Suprapubic skin (tissue), 4 donors: ENCODE data around the gene GRK2.

Experiments
- EP300 ChIP-seq: sonication (generic); formaldehyde crosslinking; IDR thresholded peaks from one replicate; pipeline ENCODE4 v1.6.1; 2017; ENCODE audit warnings: antibody characterized with exemption
- POLR2A ChIP-seq, 2 donors: fragments of 450-650 bp; IDR thresholded peaks; one replicate each; pipeline ENCODE4 v1.6.1; 2017; ENCODE audit warnings: antibody characterized with exemption in 2 of 2, mild to moderate bottlenecking in 2 of 2, moderate library complexity in 2 of 2
- POLR2AphosphoS5 ChIP-seq, 3 donors: sonication (generic); formaldehyde crosslinking; IDR thresholded peaks; one replicate each; pipeline ENCODE4 v1.6.1; 2017; ENCODE audit warnings: antibody characterized with exemption in 3 of 3
- TF ChIP-seq, protein P1 (sequence below), 2 donors: fragments of 200-600 bp in 1 of 2; fragments of 450-650 bp in 1 of 2; sonication (generic) in 1 of 2; IDR thresholded peaks; one replicate each; pipeline ENCODE4 v1.5.1; 2016 to 2019; ENCODE audit warnings: antibody characterized with exemption in 2 of 2, mild to moderate bottlenecking in 1 of 2, moderate library complexity in 1 of 2

- TF ChIP-seq, protein P1, sequence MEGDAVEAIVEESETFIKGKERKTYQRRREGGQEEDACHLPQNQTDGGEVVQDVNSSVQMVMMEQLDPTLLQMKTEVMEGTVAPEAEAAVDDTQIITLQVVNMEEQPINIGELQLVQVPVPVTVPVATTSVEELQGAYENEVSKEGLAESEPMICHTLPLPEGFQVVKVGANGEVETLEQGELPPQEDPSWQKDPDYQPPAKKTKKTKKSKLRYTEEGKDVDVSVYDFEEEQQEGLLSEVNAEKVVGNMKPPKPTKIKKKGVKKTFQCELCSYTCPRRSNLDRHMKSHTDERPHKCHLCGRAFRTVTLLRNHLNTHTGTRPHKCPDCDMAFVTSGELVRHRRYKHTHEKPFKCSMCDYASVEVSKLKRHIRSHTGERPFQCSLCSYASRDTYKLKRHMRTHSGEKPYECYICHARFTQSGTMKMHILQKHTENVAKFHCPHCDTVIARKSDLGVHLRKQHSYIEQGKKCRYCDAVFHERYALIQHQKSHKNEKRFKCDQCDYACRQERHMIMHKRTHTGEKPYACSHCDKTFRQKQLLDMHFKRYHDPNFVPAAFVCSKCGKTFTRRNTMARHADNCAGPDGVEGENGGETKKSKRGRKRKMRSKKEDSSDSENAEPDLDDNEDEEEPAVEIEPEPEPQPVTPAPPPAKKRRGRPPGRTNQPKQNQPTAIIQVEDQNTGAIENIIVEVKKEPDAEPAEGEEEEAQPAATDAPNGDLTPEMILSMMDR (IDR thresholded peaks at IDR 0.05) = no peak
- no peak for TF ChIP-seq POLR2A (IDR thresholded peaks at IDR 0.05)
- no peak for TF ChIP-seq POLR2AphosphoS5 (IDR thresholded peaks at IDR 0.05)
- no peak for TF ChIP-seq EP300
Measured at GRCh38 chr11:67282876-67283371, 16.7 kb downstream of the GRK2 start.
